ENCODE measurements around the gene SMURF2. TPM values are rescaled to one million over a fixed set of nuclear protein-coding genes. Genes with fewer than 3 reads are reported as not detected.
"Not testable (repeated sequence)": the region's sequence is repeated elsewhere in the genome, so short reads cannot be mapped to it uniquely, and the experiment has no call there.

The SMURF2 gene
- total RNA-seq, 2 donors from 2014 or later = 30.5 to 39.8 TPM

DNA sequence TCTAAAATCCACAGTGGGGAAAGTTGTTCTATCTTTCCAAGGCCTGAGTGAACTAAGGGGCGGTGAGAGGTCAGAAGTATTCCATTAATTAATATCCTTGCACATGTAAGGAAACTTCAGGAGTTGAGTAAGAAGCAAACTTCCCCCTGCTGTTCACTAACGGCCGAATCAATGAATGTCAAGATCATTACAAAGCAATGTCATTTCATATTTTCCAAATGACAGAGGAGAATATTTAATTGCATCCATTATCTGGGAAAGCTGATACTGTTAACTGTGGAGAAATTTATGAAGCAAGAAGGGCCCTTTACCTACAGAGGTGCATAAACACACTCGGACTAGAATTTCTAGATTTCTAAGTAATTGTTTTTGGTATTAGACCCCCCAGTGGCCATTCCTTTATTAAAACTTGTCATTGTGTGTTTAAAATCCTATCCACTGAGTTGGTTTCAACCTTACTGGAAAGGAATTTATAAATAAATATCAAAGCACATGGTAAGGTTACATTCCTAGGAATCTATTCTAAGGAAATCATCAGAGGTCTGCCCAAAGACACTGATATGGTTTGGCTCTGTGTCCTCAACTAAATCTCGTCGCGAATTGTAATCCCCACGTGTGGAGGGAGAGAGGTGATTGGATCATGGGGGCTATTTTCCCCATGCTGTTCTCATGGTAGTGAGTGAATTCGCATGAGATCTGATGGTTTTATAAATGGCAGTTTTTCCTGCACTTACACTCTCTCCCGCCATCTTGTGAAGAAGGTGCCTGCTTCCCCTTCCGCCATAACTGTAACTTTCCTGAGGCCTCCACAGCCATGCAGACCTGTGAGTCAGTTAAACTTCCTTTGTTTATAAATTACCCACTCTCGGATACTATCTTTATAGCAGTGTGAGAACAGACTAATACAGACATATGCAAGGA lies 20.4 kb upstream of the SMURF2 start:
- Histone ChIP-seq H3K27ac (no peak overlapping the region), H3K9me3 (no peaks in the 10 kb centered on the region), H3K4me1 (ENCODE audit: control insufficient read depth in 1 of 2, low read depth in 2 of 2) (no peaks in the 10 kb centered on the region), H3K27me3 (replicated peaks; ENCODE audit: insufficient read depth) (no peaks in the 10 kb centered on the region), H3K4me3 (no peak overlapping the region), H3K36me3 (no peaks in the 10 kb centered on the region)
- ATAC-seq (ENCODE audit: insufficient number of reproducible peaks, low FRiP score, low read depth) = no peak
- no peak for DNase-seq (ENCODE audit: low spot score)
- TF ChIP-seq, protein P1, sequence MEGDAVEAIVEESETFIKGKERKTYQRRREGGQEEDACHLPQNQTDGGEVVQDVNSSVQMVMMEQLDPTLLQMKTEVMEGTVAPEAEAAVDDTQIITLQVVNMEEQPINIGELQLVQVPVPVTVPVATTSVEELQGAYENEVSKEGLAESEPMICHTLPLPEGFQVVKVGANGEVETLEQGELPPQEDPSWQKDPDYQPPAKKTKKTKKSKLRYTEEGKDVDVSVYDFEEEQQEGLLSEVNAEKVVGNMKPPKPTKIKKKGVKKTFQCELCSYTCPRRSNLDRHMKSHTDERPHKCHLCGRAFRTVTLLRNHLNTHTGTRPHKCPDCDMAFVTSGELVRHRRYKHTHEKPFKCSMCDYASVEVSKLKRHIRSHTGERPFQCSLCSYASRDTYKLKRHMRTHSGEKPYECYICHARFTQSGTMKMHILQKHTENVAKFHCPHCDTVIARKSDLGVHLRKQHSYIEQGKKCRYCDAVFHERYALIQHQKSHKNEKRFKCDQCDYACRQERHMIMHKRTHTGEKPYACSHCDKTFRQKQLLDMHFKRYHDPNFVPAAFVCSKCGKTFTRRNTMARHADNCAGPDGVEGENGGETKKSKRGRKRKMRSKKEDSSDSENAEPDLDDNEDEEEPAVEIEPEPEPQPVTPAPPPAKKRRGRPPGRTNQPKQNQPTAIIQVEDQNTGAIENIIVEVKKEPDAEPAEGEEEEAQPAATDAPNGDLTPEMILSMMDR (IDR thresholded peaks at IDR 0.05) = no peak

DNA sequence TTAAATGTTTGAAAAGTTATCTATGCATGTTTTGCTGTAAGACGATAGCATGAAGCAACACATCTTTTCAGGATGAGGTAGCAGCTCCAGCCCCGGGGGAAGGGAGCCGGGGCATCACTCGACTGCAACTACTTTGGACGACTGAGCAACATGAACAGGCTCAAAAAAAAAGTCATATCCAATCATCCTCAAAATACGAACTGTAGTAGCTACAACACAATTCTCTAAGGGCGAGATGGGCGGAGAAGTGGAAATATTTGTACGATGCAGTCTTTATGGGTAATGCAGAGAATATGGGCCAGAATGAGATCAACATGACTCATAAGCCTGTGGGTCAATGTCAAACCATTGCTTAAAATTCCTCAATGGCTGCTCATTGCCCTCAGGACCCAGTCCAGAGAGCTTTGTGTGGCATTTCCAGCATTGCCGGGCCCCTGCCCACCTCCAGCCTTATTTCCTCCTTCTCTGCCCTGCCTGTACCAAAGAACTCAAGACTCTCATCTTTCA lies 17.7 kb upstream of the SMURF2 start:
- Histone ChIP-seq H3K9me3 (no peaks in the 10 kb centered on the region), H3K4me1 (ENCODE audit: control insufficient read depth in 1 of 2, low read depth in 2 of 2) (no peaks in the 10 kb centered on the region), H3K36me3 (no peaks in the 10 kb centered on the region), H3K27ac (no peak overlapping the region), H3K27me3 (replicated peaks; ENCODE audit: insufficient read depth) (no peaks in the 10 kb centered on the region), H3K4me3 (no peak overlapping the region)
- DNase-seq (ENCODE audit: low spot score) = no peak
- TF ChIP-seq, protein P1 (IDR thresholded peaks at IDR 0.05) = no peak
- no peak for ATAC-seq (ENCODE audit: insufficient number of reproducible peaks, low FRiP score, low read depth)

DNA sequence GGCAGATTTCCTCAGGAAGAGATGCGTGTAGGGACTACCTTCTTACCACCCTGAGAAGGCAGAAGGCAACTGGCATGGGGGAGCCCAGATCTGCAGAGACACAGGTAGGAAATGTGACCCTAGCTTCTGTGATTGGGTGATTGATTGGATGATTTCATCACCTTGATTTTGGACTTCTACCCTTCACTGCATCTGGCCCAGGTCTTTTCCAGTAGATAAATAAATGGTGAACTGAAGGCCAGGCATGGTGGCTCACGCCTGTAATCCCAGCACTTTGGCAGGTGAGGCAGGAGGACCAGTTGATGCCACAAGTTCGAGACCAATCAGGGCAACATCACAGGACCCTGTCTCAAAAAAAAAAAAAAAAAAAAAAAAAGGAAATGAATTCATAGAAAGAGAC lies 14.7 kb upstream of the SMURF2 start:
- H3K9me3 ChIP-seq = no peaks in the 10 kb centered on the region
- H3K27ac ChIP-seq = no peak overlapping the region
- no peaks in the 10 kb centered on the region for H3K27me3 ChIP-seq (replicated peaks; ENCODE audit: insufficient read depth)
- H3K36me3 ChIP-seq = no peaks in the 10 kb centered on the region
- DNase-seq (ENCODE audit: low spot score) = no peak
- no peak overlapping the region for H3K4me3 ChIP-seq
- no peaks in the 10 kb centered on the region for H3K4me1 ChIP-seq (ENCODE audit: control insufficient read depth in 1 of 2, low read depth in 2 of 2)
- ATAC-seq (ENCODE audit: insufficient number of reproducible peaks, low FRiP score, low read depth) = no peak
- TF ChIP-seq, protein P1 (IDR thresholded peaks at IDR 0.05) = no peak

DNA sequence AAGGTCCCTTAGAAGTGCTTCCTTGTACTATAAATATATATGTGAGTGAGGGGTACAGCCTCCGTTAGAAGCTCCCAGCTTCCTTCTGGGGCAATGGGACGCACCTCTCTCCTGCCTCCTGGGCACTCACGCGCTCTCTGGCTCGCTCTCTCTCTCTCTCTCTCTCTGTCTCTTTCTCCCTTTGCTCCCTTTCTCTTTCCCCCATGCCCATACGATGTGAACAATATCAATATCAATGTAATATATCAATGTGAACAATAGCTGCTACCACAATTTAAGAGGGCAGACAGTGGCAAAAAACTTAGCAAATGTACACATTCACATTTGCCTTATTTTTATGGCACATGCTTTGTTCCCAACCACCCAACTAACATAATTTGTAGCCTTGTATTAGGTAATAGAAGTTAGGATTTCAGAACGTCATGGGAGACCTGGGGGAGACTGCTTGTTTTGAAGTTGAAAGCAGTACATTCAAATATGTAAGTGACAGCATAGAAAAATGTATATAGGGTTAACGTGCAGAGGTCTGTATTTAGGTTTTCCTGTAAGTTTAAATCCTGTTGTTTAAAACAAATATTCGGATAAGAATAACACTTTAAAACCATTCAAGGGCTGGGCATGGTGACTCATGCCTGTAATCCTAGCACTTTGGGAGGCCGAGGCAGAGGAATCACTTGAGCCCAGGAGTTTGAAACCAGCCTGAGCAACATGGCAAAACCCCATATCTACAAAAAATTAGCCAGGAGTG lies 8.9 kb upstream of the SMURF2 start:
- H3K4me1 ChIP-seq (ENCODE audit: control insufficient read depth in 1 of 2, low read depth in 2 of 2); ATAC-seq (ENCODE audit: insufficient number of reproducible peaks, low FRiP score, low read depth); H3K9me3 ChIP-seq; H3K27me3 ChIP-seq (replicated peaks; ENCODE audit: insufficient read depth); H3K4me3 ChIP-seq; DNase-seq (ENCODE audit: low spot score); H3K36me3 ChIP-seq; H3K27ac ChIP-seq: not testable (repeated sequence)

DNA sequence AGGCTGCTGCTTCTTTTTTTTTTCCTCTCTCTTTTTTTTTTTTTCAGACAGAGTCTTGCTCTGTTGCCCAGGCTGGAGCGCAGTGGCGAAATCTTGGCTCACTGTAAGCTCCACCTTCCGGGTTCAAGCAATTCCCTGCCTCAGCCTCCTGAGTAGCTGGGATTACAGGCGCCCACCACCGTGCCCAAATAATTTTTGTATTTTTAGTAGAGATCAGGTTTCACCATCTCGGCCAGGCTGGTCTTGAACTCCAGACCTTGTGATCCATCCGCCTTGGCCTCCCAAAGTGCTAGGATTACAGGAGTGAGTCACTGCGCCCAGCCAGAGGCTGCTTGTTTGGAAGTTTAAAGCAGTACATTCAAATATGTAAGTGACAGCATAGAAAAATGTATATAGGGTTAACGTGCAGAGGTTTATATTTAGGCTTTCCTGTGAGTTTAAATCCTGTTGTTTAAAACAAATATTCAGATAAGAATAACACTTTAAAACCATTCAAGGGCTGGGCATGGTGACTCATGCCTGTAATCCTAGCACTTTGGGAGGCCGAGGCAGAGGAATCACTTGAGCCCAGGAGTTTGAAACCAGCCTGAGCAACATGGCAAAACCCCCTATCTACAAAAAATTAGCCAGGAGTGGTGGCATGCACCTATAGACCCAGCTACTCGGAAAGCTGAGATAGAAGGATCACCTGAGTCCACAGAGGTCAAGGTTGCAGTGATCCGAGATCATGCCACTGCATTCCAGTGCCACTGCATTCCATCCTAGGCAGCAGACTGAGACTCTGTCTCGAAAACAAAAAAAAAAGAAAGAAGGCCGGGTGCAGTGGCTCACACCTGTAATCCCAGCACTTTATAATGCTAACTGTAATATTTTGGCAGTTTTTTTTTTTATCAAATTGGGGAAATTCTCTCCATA lies 6.0 kb upstream of the SMURF2 start:
- H3K9me3 ChIP-seq; DNase-seq (ENCODE audit: low spot score); H3K27ac ChIP-seq; ATAC-seq (ENCODE audit: insufficient number of reproducible peaks, low FRiP score, low read depth); H3K36me3 ChIP-seq; H3K4me3 ChIP-seq; H3K27me3 ChIP-seq (replicated peaks; ENCODE audit: insufficient read depth); H3K4me1 ChIP-seq (ENCODE audit: control insufficient read depth in 1 of 2, low read depth in 2 of 2): not testable (repeated sequence)

DNA sequence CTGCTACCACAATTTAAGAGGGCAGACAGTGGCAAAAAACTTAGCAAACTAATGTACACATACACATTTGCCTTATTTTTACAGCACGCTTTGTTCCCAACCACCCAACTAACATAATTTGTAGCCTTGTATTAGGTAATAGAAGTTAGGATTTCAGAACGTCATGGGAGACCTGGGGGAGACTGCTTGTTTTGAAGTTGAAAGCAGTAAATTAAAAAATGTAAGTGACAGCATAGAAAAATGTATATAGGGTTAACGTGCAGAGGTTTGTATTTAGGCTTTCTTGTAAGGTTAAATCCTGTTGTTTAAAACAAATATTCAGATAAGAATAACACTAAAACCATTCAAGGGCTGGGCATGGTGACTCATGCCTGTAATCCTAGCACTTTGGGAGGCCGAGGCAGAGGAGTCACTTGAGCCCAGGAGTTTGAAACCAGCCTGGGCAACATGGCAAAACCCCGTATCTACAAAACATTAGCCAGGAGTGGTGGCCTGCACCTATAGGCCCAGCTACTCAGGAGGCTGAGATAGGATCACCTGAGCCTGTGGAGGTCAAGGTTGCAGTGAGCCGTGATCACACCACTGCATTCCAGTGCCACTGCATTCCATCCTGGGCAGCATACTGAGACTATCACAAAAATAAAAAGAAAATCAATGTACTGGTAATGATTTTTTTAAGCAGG lies 2.3 kb upstream of the SMURF2 start:
- not testable (repeated sequence) for ATAC-seq (ENCODE audit: insufficient number of reproducible peaks, low FRiP score, low read depth); H3K27ac ChIP-seq; H3K9me3 ChIP-seq; H3K4me3 ChIP-seq; H3K27me3 ChIP-seq (replicated peaks; ENCODE audit: insufficient read depth); DNase-seq (ENCODE audit: low spot score); H3K36me3 ChIP-seq
- H3K4me1 ChIP-seq (ENCODE audit: control insufficient read depth in 1 of 2, low read depth in 2 of 2) = peaks cover 5 to 11% of the 10 kb centered on the region in 2 donors

DNA sequence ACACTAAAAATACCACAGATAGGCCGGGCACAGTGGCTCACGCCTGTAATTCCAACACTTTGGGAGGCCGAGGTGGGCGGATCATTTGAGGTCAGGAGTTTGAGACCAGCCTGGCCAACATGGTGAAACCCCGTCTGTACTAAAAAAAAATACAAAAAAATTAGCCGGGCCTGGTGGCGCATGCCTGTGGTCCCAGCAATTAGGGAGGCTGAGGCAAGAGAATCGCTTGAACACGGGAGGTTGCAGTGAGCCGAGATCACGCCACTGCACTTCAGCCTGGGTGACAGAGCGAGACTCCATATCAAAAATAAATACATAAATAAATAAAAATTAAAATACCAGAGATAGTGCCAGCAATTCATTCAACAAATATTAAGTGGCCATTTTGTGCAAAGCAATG lies 1.7 kb upstream of the SMURF2 start:
- not testable (repeated sequence) for DNase-seq (ENCODE audit: low spot score); H3K4me3 ChIP-seq; ATAC-seq (ENCODE audit: insufficient number of reproducible peaks, low FRiP score, low read depth); H3K36me3 ChIP-seq; H3K27me3 ChIP-seq (replicated peaks; ENCODE audit: insufficient read depth); H3K9me3 ChIP-seq; H3K27ac ChIP-seq
- peaks cover 6 to 15% of the 10 kb centered on the region in 2 donors for H3K4me1 ChIP-seq (ENCODE audit: control insufficient read depth in 1 of 2, low read depth in 2 of 2)
